Airway epithelial cell (primary cell): ENCODE measurements around the gene TP53BP1. TPM values are rescaled to one million over a fixed set of nuclear protein-coding genes. Genes with fewer than 3 reads are reported as not detected.

Experiments used
- total RNA-seq: library from RNA; depleted of rRNA; stranded (reverse); fragments of >200 nt; gene quantifications from 2 replicates; pipeline ENCODE4 v1.2.3, GENCODE V29; 2015

Gene TP53BP1
- 16.8 and 22.1 TPM in 2 replicates for total RNA-seq

DNA sequence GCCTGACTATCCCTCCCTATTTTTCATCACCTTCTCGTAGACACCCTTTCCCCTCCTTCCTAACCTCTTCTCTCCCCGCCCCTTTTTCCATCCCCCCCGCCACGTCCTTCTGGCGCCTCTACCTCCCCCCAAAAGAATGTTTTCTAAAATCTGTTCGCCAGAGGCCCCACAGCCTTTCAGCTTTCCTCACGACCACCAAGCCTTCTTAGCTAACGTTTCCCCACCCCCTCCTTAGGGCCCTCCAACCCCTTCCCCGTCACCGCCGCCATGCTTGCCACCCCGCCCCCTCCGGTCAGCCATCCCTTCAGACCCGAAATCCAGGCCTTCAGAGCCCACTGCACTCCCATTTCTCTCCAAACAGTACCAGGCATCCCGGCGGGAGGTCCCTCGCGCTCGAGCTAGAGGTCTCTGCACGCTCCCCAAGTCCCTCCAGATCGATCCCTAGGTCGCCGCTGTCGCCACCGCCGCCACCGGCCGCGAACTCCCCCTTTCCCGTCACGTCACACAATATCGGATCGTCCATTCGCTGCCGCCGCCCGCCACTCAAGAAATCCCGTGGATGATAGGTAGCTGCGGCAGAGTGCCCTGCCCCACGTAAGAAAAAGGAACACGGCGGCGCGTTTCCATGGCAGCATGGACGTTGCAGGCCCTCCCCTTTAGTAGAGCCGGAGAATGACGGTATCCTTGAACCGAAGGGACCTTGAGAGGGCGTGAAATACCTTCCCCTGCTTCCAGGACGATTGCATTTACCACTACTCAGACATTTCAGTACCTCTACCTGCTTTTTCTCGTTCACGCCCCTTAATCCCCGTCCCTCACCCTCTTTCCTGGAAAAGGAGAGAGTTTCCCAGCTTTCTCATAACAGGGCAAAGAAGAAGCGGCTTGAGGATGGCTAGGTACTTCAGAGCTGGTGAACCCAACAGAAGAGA, at the start of gene TP53BP1:
TP53BP1 (minus strand) TSS at position 484 of the 929 bp plus-strand sequence; CDS start at position 371, 113 bp downstream.

GRCh38 chr15:43517354-43518196, 24.6 kb upstream of the TP53BP1 start, which contains the start of gene MAP1A:
Gene MAP1A, plus strand, starts transcription at chr15:43517608. Its CDS starts 3,866 bp downstream, at chr15:43521474.

GRCh38 chr15:43370975-43371974, 121.7 kb downstream of the TP53BP1 start, which contains the start of the genes TUBGCP4 and ZSCAN29:
Gene TUBGCP4, plus strand, starts transcription at chr15:43371101. Its CDS starts 254 bp downstream, at chr15:43371355.
Gene ZSCAN29, minus strand, starts transcription at chr15:43371043. Its CDS starts 1,130 bp downstream, at chr15:43369913.

Other genes starting within 250 kb of the TP53BP1 start
- 0.92 and 2.1 TPM in 2 replicates for gene TGM5, start 226.2 kb downstream of the TP53BP1 start, total RNA-seq
- not detected in 2 replicates for gene TGM7, start 190.9 kb downstream of the TP53BP1 start, total RNA-seq
- 4.8 and 5.1 TPM in 2 replicates for gene LCMT2, start 162.6 kb downstream of the TP53BP1 start, total RNA-seq
- 12.8 and 22.3 TPM in 2 replicates for gene ZSCAN29, start 122.1 kb downstream of the TP53BP1 start, total RNA-seq
- 14.6 and 19.0 TPM in 2 replicates for gene TUBGCP4, start 122.1 kb downstream of the TP53BP1 start, total RNA-seq
- gene MAP1A, start 24.5 kb upstream of the TP53BP1 start, total RNA-seq, result 0.51 and 0.99 TPM in 2 replicates
- gene PPIP5K1, start 97.1 kb upstream of the TP53BP1 start, total RNA-seq, result 27.6 and 50.0 TPM in 2 replicates
- 86.0 and 112 TPM in 2 replicates for gene CKMT1B, start 100.9 kb upstream of the TP53BP1 start, total RNA-seq
- 0.14 TPM in 1 of 2 replicates, not detected in the other for gene STRC, start 125.6 kb upstream of the TP53BP1 start, total RNA-seq
- gene CATSPER2, start 155.7 kb upstream of the TP53BP1 start, total RNA-seq, result 1.4 and 2.6 TPM in 2 replicates
- 195 and 240 TPM in 2 replicates for gene CKMT1A, start 200.7 kb upstream of the TP53BP1 start, total RNA-seq